ENCODE measurements around the gene CDK13. TPM values are rescaled to one million over a fixed set of nuclear protein-coding genes. Genes with fewer than 3 reads are reported as not detected.

CDK13 gene
- total and polyA plus RNA-seq, 9 donors: 25.9 to 124 (median 68.4) TPM

DNA sequence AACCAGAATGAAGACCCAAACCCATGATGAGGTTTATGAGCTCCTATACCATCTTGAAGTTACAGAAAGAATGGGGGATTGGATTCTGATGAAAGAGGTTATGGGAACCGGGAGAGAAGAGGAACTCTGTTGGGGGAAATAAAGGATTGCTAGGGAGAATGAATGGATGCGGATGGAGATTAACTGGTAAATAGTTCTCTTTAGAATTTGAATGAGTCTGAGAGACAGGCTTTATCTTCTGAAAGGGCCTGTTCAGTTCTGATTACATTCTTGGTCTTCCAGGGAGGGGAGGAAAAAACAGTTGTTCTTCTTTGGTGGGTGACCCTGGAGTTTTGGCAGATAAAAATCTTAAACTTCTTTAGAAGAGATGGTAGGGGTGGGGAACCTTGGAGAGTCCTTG is 198.6 kb downstream of the CDK13 start:
- no peak overlapping the region for H3K27ac ChIP-seq
- intact Hi-C loops (cut with DNase I): no loop called here
- no peak for DNase-seq
- no peaks in the 10 kb centered on the region for H3K9me3 ChIP-seq
- WGBS, 3 donors: 93 to 95% (median 93%) methylated on average over 2 of the region's 2 CpGs
- no peaks in the 10 kb centered on the region for H3K27me3 ChIP-seq
- no peaks in the 10 kb centered on the region for H3K4me1 ChIP-seq (ENCODE audit: insufficient read depth)
- H3K36me3 ChIP-seq: no peaks in the 10 kb centered on the region
- TF ChIP-seq EP300 (IDR thresholded peaks at IDR 0.05) (no peak), POLR2A (IDR thresholded peaks at IDR 0.05) (no peak)
- TF ChIP-seq, protein P1, sequence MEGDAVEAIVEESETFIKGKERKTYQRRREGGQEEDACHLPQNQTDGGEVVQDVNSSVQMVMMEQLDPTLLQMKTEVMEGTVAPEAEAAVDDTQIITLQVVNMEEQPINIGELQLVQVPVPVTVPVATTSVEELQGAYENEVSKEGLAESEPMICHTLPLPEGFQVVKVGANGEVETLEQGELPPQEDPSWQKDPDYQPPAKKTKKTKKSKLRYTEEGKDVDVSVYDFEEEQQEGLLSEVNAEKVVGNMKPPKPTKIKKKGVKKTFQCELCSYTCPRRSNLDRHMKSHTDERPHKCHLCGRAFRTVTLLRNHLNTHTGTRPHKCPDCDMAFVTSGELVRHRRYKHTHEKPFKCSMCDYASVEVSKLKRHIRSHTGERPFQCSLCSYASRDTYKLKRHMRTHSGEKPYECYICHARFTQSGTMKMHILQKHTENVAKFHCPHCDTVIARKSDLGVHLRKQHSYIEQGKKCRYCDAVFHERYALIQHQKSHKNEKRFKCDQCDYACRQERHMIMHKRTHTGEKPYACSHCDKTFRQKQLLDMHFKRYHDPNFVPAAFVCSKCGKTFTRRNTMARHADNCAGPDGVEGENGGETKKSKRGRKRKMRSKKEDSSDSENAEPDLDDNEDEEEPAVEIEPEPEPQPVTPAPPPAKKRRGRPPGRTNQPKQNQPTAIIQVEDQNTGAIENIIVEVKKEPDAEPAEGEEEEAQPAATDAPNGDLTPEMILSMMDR (IDR thresholded peaks at IDR 0.05): no peak
- H3K4me3 ChIP-seq: no peak overlapping the region

Small RNA genes within 50 kb of the gene (small RNA-seq; reads per million reads assigned to genes)
- not detected for gene AC006023.1
- not detected for gene AC006023.2

Other genes with a start within 250 kb of the CDK13 start
- 10 to 100 TPM; 27.3 to 55.3 (median 31.7) TPM for gene MPLKIP, start 184.4 kb downstream of the CDK13 start, total RNA-seq
- 10 to 100 TPM; 17.7 to 39.6 TPM for gene MPLKIP, start 184.4 kb downstream of the CDK13 start, polyA plus RNA-seq
- gene SUGCT, start 184.7 kb downstream of the CDK13 start, total RNA-seq: 1 to 10 TPM; 3.4 to 9.3 (median 7.8) TPM
- 1 to 10 TPM; 4.3 to 8.9 TPM for gene SUGCT, start 184.7 kb downstream of the CDK13 start, polyA plus RNA-seq

Data from ovary (tissue), 9 donors.